Activated T-cell treated with anti-CD3 and anti-CD28 coated beads, Interleukin-2, amount 50 U/mL, for 72 hours (primary cell): Measurements from ENCODE around the gene BARD1. TPM values are rescaled to one million over a fixed set of nuclear protein-coding genes. Genes with fewer than 3 reads are reported as not detected.
"Not testable (repeated sequence)": the region's sequence is repeated elsewhere in the genome, so short reads cannot be mapped to it uniquely, and the experiment has no call there.

ENCODE experiments used
- ATAC-seq, 2 donors: fragments of 150-1000 bp; cut with Tn5 transposase; replicated peaks in 1 of 2; 2 replicates each; pipeline ENCODE4 v1.10.0; 2021; ENCODE audit warnings: moderate library complexity in 2 of 2, mild to moderate bottlenecking in 1 of 2
- DNase-seq, 2 donors: peaks; one replicate each; pipeline ENCODE4 v3.0.0; 2021 to 2022; ENCODE audit warnings: mixed read lengths in 1 of 2
- H3K27ac Mint-ChIP-seq: one replicate; pipeline ENCODE4 v1.8.0; 2022; ENCODE audit warnings: mild to moderate bottlenecking, moderate library complexity, mixed read lengths
- H3K27me3 Mint-ChIP-seq: one replicate; pipeline ENCODE4 v1.8.0; 2022; ENCODE audit warnings: low read depth, mixed read lengths
- H3K36me3 Mint-ChIP-seq, 2 donors: one replicate each; pipeline ENCODE4 v1.8.0; 2022; ENCODE audit warnings: mixed read lengths in 2 of 2, mild to moderate bottlenecking in 1 of 2; ENCODE audit not compliant: insufficient read depth in 2 of 2
- H3K4me1 Mint-ChIP-seq: one replicate; pipeline ENCODE4 v1.8.0; 2022; ENCODE audit warnings: low read depth, mixed read lengths
- H3K4me3 Mint-ChIP-seq, 2 donors: one replicate each; pipeline ENCODE4 v1.8.0; 2022; ENCODE audit warnings: mild to moderate bottlenecking in 2 of 2, mixed read lengths in 2 of 2, moderate library complexity in 2 of 2
- H3K9me3 Mint-ChIP-seq, 2 donors: one replicate each; pipeline ENCODE4 v1.8.0; 2022; ENCODE audit warnings: mixed read lengths in 2 of 2
- total RNA-seq, 2 donors: library from RNA; stranded (reverse); gene quantifications; one replicate each; pipeline ENCODE4 v1.2.3, GENCODE V29; 2022

The BARD1 gene
- total RNA-seq, 2 donors from 2014 or later: 31.1 to 32.6 TPM

- H3K4me1 Mint-ChIP-seq: peaks cover 55% of the 10 kb centered on the region
- DNase-seq: no peak
- no peaks in the 10 kb centered on the region for H3K27me3 Mint-ChIP-seq
- peaks cover 0 to 19% of the 10 kb centered on the region in 2 donors for H3K36me3 Mint-ChIP-seq
- no peaks in the 10 kb centered on the region for H3K9me3 Mint-ChIP-seq
- peak; percentile 79 to 82 for ATAC-seq
- no peak overlapping the region for H3K4me3 Mint-ChIP-seq
- H3K27ac Mint-ChIP-seq: no peak overlapping the region
Measured at GRCh38 chr2:214801068-214801467, 8.4 kb downstream of the BARD1 start.

- H3K9me3 Mint-ChIP-seq: no peaks in the 10 kb centered on the region
- H3K36me3 Mint-ChIP-seq: peaks cover 2 to 15% of the 10 kb centered on the region in 2 donors
- ATAC-seq: no peak
- H3K27me3 Mint-ChIP-seq: no peaks in the 10 kb centered on the region
- no peak for DNase-seq
- no peak overlapping the region for H3K4me3 Mint-ChIP-seq
- H3K4me1 Mint-ChIP-seq: peaks cover 47% of the 10 kb centered on the region
- no peak overlapping the region for H3K27ac Mint-ChIP-seq
Measured at GRCh38 chr2:214800180-214800579, 9.3 kb downstream of the BARD1 start.

GRCh38 chr2:214796911-214797310 lies 12.6 kb downstream of the BARD1 start:
- H3K36me3 Mint-ChIP-seq: peaks cover 6 to 20% of the 10 kb centered on the region in 2 donors
- H3K4me3 Mint-ChIP-seq: no peak overlapping the region
- H3K4me1 Mint-ChIP-seq: peaks cover 44% of the 10 kb centered on the region
- H3K9me3 Mint-ChIP-seq: no peaks in the 10 kb centered on the region
- H3K27ac Mint-ChIP-seq: peak overlapping the region; percentile 22
- H3K27me3 Mint-ChIP-seq: no peaks in the 10 kb centered on the region
- DNase-seq (no peak), ATAC-seq (peak; percentile 34 to 48)

GRCh38 chr2:214783181-214783580 lies 26.3 kb downstream of the BARD1 start:
- H3K36me3 Mint-ChIP-seq: peaks cover 15 to 44% of the 10 kb centered on the region in 2 donors
- not testable (repeated sequence) for ATAC-seq, H3K9me3 Mint-ChIP-seq, DNase-seq, H3K27me3 Mint-ChIP-seq, H3K4me1 Mint-ChIP-seq, H3K27ac Mint-ChIP-seq, H3K4me3 Mint-ChIP-seq

GRCh38 chr2:214782671-214783070 lies 26.8 kb downstream of the BARD1 start:
- Mint-ChIP-seq H3K4me1 (no peaks in the 10 kb centered on the region), H3K36me3 (peaks cover 15 to 44% of the 10 kb centered on the region in 2 donors), H3K27me3 (no peaks in the 10 kb centered on the region), H3K4me3 (no peak overlapping the region), H3K27ac (no peak overlapping the region), H3K9me3 (peaks cover 2 to 10% of the 10 kb centered on the region in 2 donors)
- ATAC-seq (no peak), DNase-seq (no peak)

- Mint-ChIP-seq H3K4me3 (no peak overlapping the region), H3K27me3 (no peaks in the 10 kb centered on the region), H3K9me3 (peaks cover 2 to 10% of the 10 kb centered on the region in 2 donors), H3K4me1 (no peaks in the 10 kb centered on the region), H3K27ac (no peak overlapping the region), H3K36me3 (peaks cover 17 to 49% of the 10 kb centered on the region in 2 donors)
- DNase-seq (no peak), ATAC-seq (no peak)
Measured at GRCh38 chr2:214781226-214781625, 28.3 kb downstream of the BARD1 start.

- DNase-seq (no peak), ATAC-seq (no peak)
- Mint-ChIP-seq H3K9me3 (no peaks in the 10 kb centered on the region), H3K4me1 (no peaks in the 10 kb centered on the region), H3K4me3 (no peak overlapping the region), H3K27ac (peak overlapping the region; percentile 65), H3K36me3 (peaks cover 21 to 22% of the 10 kb centered on the region in 2 donors), H3K27me3 (no peaks in the 10 kb centered on the region)
Measured at GRCh38 chr2:214775971-214776370, 33.5 kb downstream of the BARD1 start.

GRCh38 chr2:214774108-214774507 lies 35.4 kb downstream of the BARD1 start:
- H3K9me3 Mint-ChIP-seq: no peaks in the 10 kb centered on the region
- no peak overlapping the region for H3K27ac Mint-ChIP-seq
- ATAC-seq: no peak
- no peak for DNase-seq
- H3K27me3 Mint-ChIP-seq: no peaks in the 10 kb centered on the region
- peaks cover 16 to 18% of the 10 kb centered on the region in 2 donors for H3K36me3 Mint-ChIP-seq
- no peak overlapping the region for H3K4me3 Mint-ChIP-seq
- H3K4me1 Mint-ChIP-seq: no peaks in the 10 kb centered on the region

- no peak overlapping the region for H3K4me3 Mint-ChIP-seq
- H3K27ac Mint-ChIP-seq: peak overlapping the region; percentile 42
- H3K27me3 Mint-ChIP-seq: no peaks in the 10 kb centered on the region
- H3K4me1 Mint-ChIP-seq: no peaks in the 10 kb centered on the region
- no peak for DNase-seq
- no peak for ATAC-seq
- H3K36me3 Mint-ChIP-seq: peaks cover 16 to 25% of the 10 kb centered on the region in 2 donors
- H3K9me3 Mint-ChIP-seq: no peaks in the 10 kb centered on the region
Measured at GRCh38 chr2:214772443-214773015, 37.0 kb downstream of the BARD1 start.

GRCh38 chr2:214765180-214765579 lies 44.3 kb downstream of the BARD1 start:
- no peak overlapping the region for H3K27ac Mint-ChIP-seq
- H3K4me1 Mint-ChIP-seq: no peaks in the 10 kb centered on the region
- DNase-seq (no peak), ATAC-seq (no peak)
- H3K9me3 Mint-ChIP-seq: no peaks in the 10 kb centered on the region
- peaks cover 19 to 46% of the 10 kb centered on the region in 2 donors for H3K36me3 Mint-ChIP-seq
- H3K27me3 Mint-ChIP-seq: no peaks in the 10 kb centered on the region
- H3K4me3 Mint-ChIP-seq: no peak overlapping the region

- Mint-ChIP-seq H3K4me3 (no peak overlapping the region), H3K27ac (no peak overlapping the region), H3K27me3 (no peaks in the 10 kb centered on the region), H3K4me1 (peaks cover 10% of the 10 kb centered on the region), H3K9me3 (no peaks in the 10 kb centered on the region), H3K36me3 (peaks cover 17 to 35% of the 10 kb centered on the region in 2 donors)
- ATAC-seq: no peak
- no peak for DNase-seq
Measured at GRCh38 chr2:214753455-214753854, 56.0 kb downstream of the BARD1 start.

GRCh38 chr2:214750529-214750928 lies 59.0 kb downstream of the BARD1 start:
- Mint-ChIP-seq H3K36me3 (peaks cover 11 to 34% of the 10 kb centered on the region in 2 donors), H3K4me1 (peaks cover 10% of the 10 kb centered on the region), H3K27ac (peak overlapping the region; percentile 31), H3K9me3 (no peaks in the 10 kb centered on the region), H3K27me3 (no peaks in the 10 kb centered on the region), H3K4me3 (no peak overlapping the region)
- ATAC-seq (peak in 1 of 2 donors; percentile 67), DNase-seq (no peak)

GRCh38 chr2:214747992-214748391 lies 61.5 kb downstream of the BARD1 start:
- Mint-ChIP-seq H3K27ac (no peak overlapping the region), H3K9me3 (no peaks in the 10 kb centered on the region), H3K27me3 (no peaks in the 10 kb centered on the region), H3K4me1 (peaks cover 10% of the 10 kb centered on the region), H3K4me3 (no peak overlapping the region), H3K36me3 (peaks cover 13 to 33% of the 10 kb centered on the region in 2 donors)
- no peak for DNase-seq
- no peak for ATAC-seq

- Mint-ChIP-seq H3K36me3 (peaks cover 7 to 27% of the 10 kb centered on the region in 2 donors), H3K4me3 (no peak overlapping the region), H3K9me3 (no peaks in the 10 kb centered on the region)
Measured at GRCh38 chr2:214742119-214742518, 67.4 kb downstream of the BARD1 start.

More at GRCh38 chr2:214742119-214742518, 67.4 kb downstream of the BARD1 start:
- Mint-ChIP-seq H3K27me3 (no peaks in the 10 kb centered on the region), H3K4me1 (peaks cover 12% of the 10 kb centered on the region), H3K27ac (no peak overlapping the region)
- ATAC-seq (no peak), DNase-seq (no peak)
